Peyer's patch (tissue), 4 donors: ENCODE results near the gene PPM1E. TPM values are rescaled to one million over a fixed set of nuclear protein-coding genes. Genes with fewer than 3 reads are reported as not detected.

Experiments used
- DNase-seq, 3 donors: peaks; one replicate each; pipeline ENCODE4 v3.0.0-alpha.2; 2017 to 2019
- H3K27ac ChIP-seq, 4 donors: fragments of 200-600 bp; sonication (generic); one replicate each; pipeline ENCODE4 v1.5.1; 2016 to 2019
- H3K27me3 ChIP-seq, 2 donors: fragments of 200-600 bp; sonication (generic); one replicate each; pipeline ENCODE4 v1.5.1; 2019
- H3K36me3 ChIP-seq, 3 donors: fragments of 200-600 bp; sonication (generic); one replicate each; pipeline ENCODE4 v1.5.1; 2016 to 2019
- H3K4me1 ChIP-seq, 4 donors: fragments of 200-600 bp; sonication (generic); one replicate each; pipeline ENCODE4 v1.5.1; 2016 to 2019
- H3K4me3 ChIP-seq, 4 donors: fragments of 200-600 bp; sonication (generic); 1 replicate in 3 of 4; 2 replicates in 1 of 4; pipeline ENCODE4 v1.5.1; 2016 to 2019; ENCODE audit warnings: mild to moderate bottlenecking in 1 of 4
- H3K9me3 ChIP-seq, 4 donors: fragments of 200-600 bp; sonication (generic); one replicate each; pipeline ENCODE4 v1.5.1; 2016 to 2019; ENCODE audit warnings: mild to moderate bottlenecking in 1 of 4
- POLR2A ChIP-seq, 2 donors: fragments of 450-650 bp; IDR thresholded peaks; one replicate each; pipeline ENCODE4 v1.5.1; 2017; ENCODE audit warnings: antibody characterized with exemption in 2 of 2, mild to moderate bottlenecking in 2 of 2, moderate library complexity in 2 of 2
- total RNA-seq, 4 donors: library from RNA; depleted of rRNA; stranded (reverse); fragments of >200 nt; gene quantifications; one replicate each; pipeline ENCODE4 v1.1.0, GENCODE V29; 2016
- TF ChIP-seq, protein P1 (sequence below), 6 experiments: fragments of 450-650 bp in 4 of 6; fragments of 200-600 bp in 2 of 6; sonication (generic) in 1 of 6; IDR thresholded peaks; one replicate each; pipeline ENCODE4 v1.5.1; 2017 to 2019; ENCODE audit warnings: antibody characterized with exemption in 6 of 6, mild to moderate bottlenecking in 3 of 6, moderate library complexity in 1 of 6

Gene PPM1E
- total RNA-seq, 4 donors from 2014 or later: 0.13 to 0.18 TPM; not detected in 2

DNA sequence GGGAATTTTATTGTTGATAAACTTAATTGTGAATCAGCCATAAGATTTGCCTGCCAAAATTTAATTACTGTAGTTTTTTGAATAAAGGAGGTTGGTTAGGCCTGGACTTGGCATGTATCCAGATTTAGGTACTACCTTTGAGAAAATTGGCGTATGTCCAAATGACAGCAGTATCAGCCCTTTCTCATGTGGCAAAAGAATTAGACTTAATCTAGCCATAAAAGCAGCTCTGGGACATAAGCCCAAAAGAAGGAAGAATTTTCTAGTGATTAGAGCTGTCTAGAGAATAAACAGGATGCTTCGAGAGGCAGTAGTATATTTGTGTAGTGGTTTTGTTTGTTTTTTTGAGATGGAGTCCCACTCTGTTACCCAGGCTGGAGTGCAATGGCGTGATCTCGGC, 27.7 kb downstream of the PPM1E start:
- no peak overlapping the region for H3K4me3 ChIP-seq
- no peaks in the 10 kb centered on the region for H3K27me3 ChIP-seq
- no peaks in the 10 kb centered on the region for H3K9me3 ChIP-seq
- no peaks in the 10 kb centered on the region for H3K36me3 ChIP-seq
- H3K27ac ChIP-seq: no peak overlapping the region
- H3K4me1 ChIP-seq: no peaks in the 10 kb centered on the region
- no peak for TF ChIP-seq POLR2A (IDR thresholded peaks at IDR 0.05)
- TF ChIP-seq, protein P1, sequence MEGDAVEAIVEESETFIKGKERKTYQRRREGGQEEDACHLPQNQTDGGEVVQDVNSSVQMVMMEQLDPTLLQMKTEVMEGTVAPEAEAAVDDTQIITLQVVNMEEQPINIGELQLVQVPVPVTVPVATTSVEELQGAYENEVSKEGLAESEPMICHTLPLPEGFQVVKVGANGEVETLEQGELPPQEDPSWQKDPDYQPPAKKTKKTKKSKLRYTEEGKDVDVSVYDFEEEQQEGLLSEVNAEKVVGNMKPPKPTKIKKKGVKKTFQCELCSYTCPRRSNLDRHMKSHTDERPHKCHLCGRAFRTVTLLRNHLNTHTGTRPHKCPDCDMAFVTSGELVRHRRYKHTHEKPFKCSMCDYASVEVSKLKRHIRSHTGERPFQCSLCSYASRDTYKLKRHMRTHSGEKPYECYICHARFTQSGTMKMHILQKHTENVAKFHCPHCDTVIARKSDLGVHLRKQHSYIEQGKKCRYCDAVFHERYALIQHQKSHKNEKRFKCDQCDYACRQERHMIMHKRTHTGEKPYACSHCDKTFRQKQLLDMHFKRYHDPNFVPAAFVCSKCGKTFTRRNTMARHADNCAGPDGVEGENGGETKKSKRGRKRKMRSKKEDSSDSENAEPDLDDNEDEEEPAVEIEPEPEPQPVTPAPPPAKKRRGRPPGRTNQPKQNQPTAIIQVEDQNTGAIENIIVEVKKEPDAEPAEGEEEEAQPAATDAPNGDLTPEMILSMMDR (IDR thresholded peaks at IDR 0.05): no peak
- DNase-seq: no peak

DNA sequence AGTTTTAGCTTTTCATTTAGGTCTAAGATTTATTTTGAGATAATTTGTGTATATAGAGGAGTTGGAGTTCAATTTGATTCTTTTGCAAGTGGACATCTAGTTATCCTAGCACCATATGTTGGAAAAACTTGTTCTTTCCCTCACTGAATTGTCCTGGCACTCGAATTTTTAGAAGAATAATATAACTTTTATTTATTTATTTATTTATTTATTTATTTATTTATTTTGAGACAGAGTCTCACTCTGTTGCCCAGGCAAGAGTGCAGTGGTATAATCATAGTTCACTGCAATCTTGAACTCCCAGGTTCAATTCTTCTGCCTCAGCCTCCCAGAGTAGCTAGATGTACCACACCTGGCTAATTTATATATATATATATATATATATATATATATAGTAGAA, 29.4 kb downstream of the PPM1E start:
- no peak overlapping the region for H3K27ac ChIP-seq
- TF ChIP-seq, protein P1 (IDR thresholded peaks at IDR 0.05): no peak
- TF ChIP-seq POLR2A (IDR thresholded peaks at IDR 0.05): no peak
- no peaks in the 10 kb centered on the region for H3K9me3 ChIP-seq
- H3K36me3 ChIP-seq: no peaks in the 10 kb centered on the region
- H3K27me3 ChIP-seq: no peaks in the 10 kb centered on the region
- DNase-seq: no peak
- H3K4me3 ChIP-seq: no peak overlapping the region
- no peaks in the 10 kb centered on the region for H3K4me1 ChIP-seq

DNA sequence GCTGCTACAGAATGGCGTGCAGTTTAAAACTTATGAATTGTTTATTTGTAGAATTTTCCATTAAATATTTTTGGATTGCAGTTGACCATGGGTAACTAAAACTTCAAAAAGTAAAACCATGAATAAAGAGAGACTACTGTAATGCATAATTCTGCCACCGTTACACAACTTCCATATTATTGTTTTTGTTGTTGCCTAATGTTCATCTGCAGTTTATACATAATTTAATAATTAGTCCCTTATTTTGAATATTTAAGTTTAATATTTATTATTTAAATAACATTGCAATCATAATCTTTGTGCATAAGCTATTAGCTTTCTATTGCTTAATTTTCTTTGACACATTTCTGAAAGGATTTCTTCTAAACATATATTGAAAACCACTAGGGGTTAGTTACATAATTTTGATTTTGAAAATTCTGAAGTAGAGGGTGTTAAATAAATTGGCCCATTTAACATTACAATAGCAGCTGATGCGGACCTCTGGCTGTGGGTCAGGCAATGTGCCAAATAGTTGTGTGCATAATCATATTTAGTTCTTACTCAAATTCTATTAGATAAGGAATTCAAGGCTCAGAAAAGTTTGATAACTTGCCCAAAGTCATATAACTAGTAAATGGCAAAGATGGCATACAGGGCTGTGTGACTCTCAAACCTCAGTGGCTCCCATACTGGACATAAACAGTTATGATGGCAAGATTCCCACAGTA, 31.1 kb downstream of the PPM1E start:
- no peak overlapping the region for H3K27ac ChIP-seq
- H3K9me3 ChIP-seq: no peaks in the 10 kb centered on the region
- H3K27me3 ChIP-seq: no peaks in the 10 kb centered on the region
- H3K36me3 ChIP-seq: no peaks in the 10 kb centered on the region
- H3K4me3 ChIP-seq: no peak overlapping the region
- TF ChIP-seq, protein P1 (IDR thresholded peaks at IDR 0.05): no peak
- no peak for DNase-seq
- H3K4me1 ChIP-seq: no peaks in the 10 kb centered on the region

DNA sequence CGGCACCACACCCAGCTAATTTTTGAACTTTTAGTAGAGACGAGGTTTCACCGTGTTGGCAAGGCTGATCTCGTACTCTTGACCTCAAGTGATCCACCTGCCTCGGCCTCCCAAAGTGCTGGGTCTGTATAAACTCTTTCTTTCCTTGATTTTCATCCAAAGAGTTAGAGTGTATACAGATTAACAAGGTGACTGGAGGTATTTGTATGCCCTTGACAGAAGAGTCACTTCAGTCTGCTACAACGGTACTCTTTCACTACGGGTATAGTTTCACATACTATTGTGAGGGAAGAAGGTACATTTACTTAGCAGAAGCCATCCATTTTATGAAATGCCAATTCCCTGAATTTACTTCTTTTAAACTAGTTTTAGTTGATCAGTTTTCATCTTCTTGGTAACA, 32.5 kb downstream of the PPM1E start:
- no peak overlapping the region for H3K4me3 ChIP-seq
- H3K36me3 ChIP-seq: no peaks in the 10 kb centered on the region
- H3K4me1 ChIP-seq: no peaks in the 10 kb centered on the region
- H3K27ac ChIP-seq: no peak overlapping the region
- H3K9me3 ChIP-seq: no peaks in the 10 kb centered on the region
- DNase-seq: no peak
- TF ChIP-seq POLR2A (IDR thresholded peaks at IDR 0.05): no peak
- TF ChIP-seq, protein P1 (IDR thresholded peaks at IDR 0.05): no peak
- H3K27me3 ChIP-seq: no peaks in the 10 kb centered on the region

DNA sequence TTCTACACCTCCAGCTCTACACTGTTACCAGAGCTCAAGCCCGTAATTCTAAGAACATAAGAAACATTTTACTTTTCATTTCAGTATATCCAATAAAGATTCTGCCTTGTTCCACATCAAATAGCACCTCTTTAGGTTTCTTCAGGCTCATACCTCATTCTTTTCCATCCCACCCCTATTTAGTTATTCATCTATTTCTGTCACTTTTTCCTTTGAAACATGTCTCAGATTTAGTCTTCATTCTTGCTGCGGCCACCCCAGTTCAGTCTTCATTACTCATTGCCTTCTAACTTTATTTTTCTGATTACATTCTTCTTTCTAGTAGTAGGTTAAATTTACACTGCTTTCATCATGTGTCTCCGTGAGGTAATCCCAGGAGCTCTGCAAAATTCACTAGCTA, 33.5 kb downstream of the PPM1E start:
- Histone ChIP-seq H3K27me3 (no peaks in the 10 kb centered on the region), H3K4me1 (no peaks in the 10 kb centered on the region)

More for the DNA sequence above, 33.5 kb downstream of the PPM1E start:
- TF ChIP-seq POLR2A (IDR thresholded peaks at IDR 0.05): no peak
- TF ChIP-seq, protein P1 (IDR thresholded peaks at IDR 0.05): no peak
- Histone ChIP-seq H3K27ac (no peak overlapping the region), H3K9me3 (no peaks in the 10 kb centered on the region), H3K4me3 (no peak overlapping the region), H3K36me3 (no peaks in the 10 kb centered on the region)
- no peak for DNase-seq
